GM12892 (cell line): ENCODE results near the gene KLRB1.
"Not testable (repeated sequence)": the region's sequence is repeated elsewhere in the genome, so short reads cannot be mapped to it uniquely, and the experiment has no call there.

Experiments
- POLR2A ChIP-seq: IDR thresholded peaks from 2 replicates; pipeline ENCODE4 v1.6.1; 2011; ENCODE audit warnings: low read depth, low read length, control low read depth
- POLR2AphosphoS5 ChIP-seq: IDR thresholded peaks from 2 replicates; pipeline ENCODE4 v1.6.1; 2011; ENCODE audit warnings: low read depth, low read length, control low read depth
- TAF1 ChIP-seq: IDR thresholded peaks from 2 replicates; pipeline ENCODE4 v1.6.1; 2011; ENCODE audit warnings: low read depth, mild to moderate bottlenecking, control low read depth, low read length, borderline replicate concordance

GRCh38 chr12:9567151-9567550 is 40.6 kb downstream of the KLRB1 start:
- TF ChIP-seq POLR2A, POLR2AphosphoS5, TAF1: not testable (repeated sequence)
